Neuronal stem cell (in vitro differentiated cells): ENCODE data around the gene TMC1.

Source experiments
- DNase-seq: peaks from one replicate; pipeline ENCODE4 v3.0.0-alpha.2; 2013; ENCODE audit warnings: low spot score
- H2AFZ ChIP-seq: one replicate; pipeline ENCODE4 v1.6.1; 2013; ENCODE audit warnings: mild to moderate bottlenecking, low read length, inconsistent platforms
- H2AK5ac ChIP-seq: 2 replicates; pipeline ENCODE4 v1.6.1; 2013; ENCODE audit warnings: low read depth, mild to moderate bottlenecking, inconsistent platforms, low read length, moderate library complexity, mixed read lengths
- H2BK120ac ChIP-seq: 2 replicates; pipeline ENCODE4 v1.6.1; 2013; ENCODE audit warnings: low read depth, mild to moderate bottlenecking, inconsistent platforms, low read length, moderate library complexity, mixed read lengths
- H2BK12ac ChIP-seq: one replicate; pipeline ENCODE4 v1.6.1; 2013; ENCODE audit warnings: low read length, inconsistent platforms
- H2BK15ac ChIP-seq: 2 replicates; pipeline ENCODE4 v1.6.1; 2013; ENCODE audit warnings: mild to moderate bottlenecking, low read length, inconsistent platforms, mixed read lengths
- H2BK5ac ChIP-seq: one replicate; pipeline ENCODE4 v1.6.1; 2013; ENCODE audit warnings: inconsistent platforms, mild to moderate bottlenecking, low read length, moderate library complexity
- H3K14ac ChIP-seq: one replicate; pipeline ENCODE4 v1.6.1; 2013; ENCODE audit warnings: low read length, inconsistent platforms
- H3K18ac ChIP-seq: 2 replicates; pipeline ENCODE4 v1.6.1; 2013; ENCODE audit warnings: low read length, inconsistent platforms
- H3K23ac ChIP-seq: 2 replicates; pipeline ENCODE4 v1.6.1; 2013; ENCODE audit warnings: low read depth, mild to moderate bottlenecking, mixed read lengths, low read length, inconsistent platforms; ENCODE audit not compliant: poor library complexity
- H3K27ac ChIP-seq: replicated peaks from 3 replicates; pipeline ENCODE4 v1.5.1; 2013; ENCODE audit warnings: low read length, inconsistent platforms
- H3K27me3 ChIP-seq, 3 experiments: 2 replicates each; pipeline ENCODE4 v1.6.1; 2013; ENCODE audit warnings: low read length in 3 of 3, mild to moderate bottlenecking in 2 of 3, inconsistent platforms in 1 of 3, low read depth in 1 of 3, mixed read lengths in 1 of 3, moderate library complexity in 1 of 3; ENCODE audit not compliant: control insufficient read depth in 3 of 3, insufficient read depth in 3 of 3
- H3K36me3 ChIP-seq, 2 donors: replicated peaks in 1 of 2; 2 replicates each; pipeline ENCODE4 v1.6.1; 2013; ENCODE audit warnings: low read length in 2 of 2; ENCODE audit not compliant: control insufficient read depth in 2 of 2, insufficient read depth in 2 of 2
- H3K4ac ChIP-seq: 2 replicates; pipeline ENCODE4 v1.6.1; 2013; ENCODE audit warnings: inconsistent platforms, mild to moderate bottlenecking, low read length, moderate library complexity
- H3K4me1 ChIP-seq, 2 donors: 1 replicate in 1 of 2; 2 replicates in 1 of 2; pipeline ENCODE4 v1.6.1; 2013; ENCODE audit warnings: low read length in 2 of 2, low read depth in 1 of 2; ENCODE audit not compliant: control insufficient read depth in 2 of 2, insufficient read depth in 1 of 2
- H3K4me2 ChIP-seq: one replicate; pipeline ENCODE4 v1.6.1; 2013; ENCODE audit warnings: mild to moderate bottlenecking, low read length, inconsistent platforms; ENCODE audit not compliant: insufficient read depth, poor library complexity, severe bottlenecking
- H3K4me3 ChIP-seq, 2 donors: 2 replicates each; pipeline ENCODE4 v1.5.1; 2013; ENCODE audit warnings: low read length in 2 of 2, mild to moderate bottlenecking in 2 of 2, inconsistent platforms in 1 of 2, moderate library complexity in 1 of 2
- H3K79me1 ChIP-seq: one replicate; pipeline ENCODE4 v1.6.1; 2013; ENCODE audit warnings: low read depth, mild to moderate bottlenecking, inconsistent platforms, low read length, moderate library complexity
- H3K9ac ChIP-seq: one replicate; pipeline ENCODE4 v1.6.1; 2013; ENCODE audit warnings: mild to moderate bottlenecking, low read depth, low read length, inconsistent platforms; ENCODE audit not compliant: poor library complexity
- H3K9me3 ChIP-seq, 2 donors: replicated peaks in 1 of 2; 2 replicates each; pipeline versions ENCODE3 to v1.6.1; 2013; ENCODE audit warnings: low read length in 2 of 2, mild to moderate bottlenecking in 2 of 2, inconsistent platforms in 1 of 2, low read depth in 1 of 2, mixed read lengths in 1 of 2, moderate library complexity in 1 of 2; ENCODE audit not compliant: control insufficient read depth in 2 of 2, insufficient read depth in 1 of 2
- H4K8ac ChIP-seq: one replicate; pipeline ENCODE4 v1.6.1; 2013; ENCODE audit warnings: low read depth, mild to moderate bottlenecking, inconsistent platforms, low read length, moderate library complexity
- H4K91ac ChIP-seq: one replicate; pipeline ENCODE4 v1.6.1; 2013; ENCODE audit warnings: low read length, low read depth, mild to moderate bottlenecking, inconsistent platforms; ENCODE audit not compliant: poor library complexity
- WGBS, 2 donors: extraction: QIAGEN DNeasy Blood & Tissue Kit; methylation state at CpG; one replicate each; pipeline ENCODE4 v1.1.7; 2013; ENCODE audit warnings: missing lambda C conversion rate in 2 of 2, mixed read lengths in 1 of 2; ENCODE audit not compliant: insufficient read length in 2 of 2, insufficient replicate concordance in 1 of 2; ENCODE audit errors: extremely low coverage in 2 of 2; 5-methylcytosine and 5-hydroxymethylcytosine counted together

TMC1 gene

GRCh38 chr9:72836790-72837189, 315.4 kb downstream of the TMC1 start:
- Histone ChIP-seq H3K79me1 (no peaks in the 10 kb centered on the region), H2BK15ac (no peak overlapping the region), H3K18ac (no peak overlapping the region), H3K4ac (no peak overlapping the region), H3K23ac (no peak overlapping the region), H2BK120ac (no peak overlapping the region), H3K9me3 (peaks cover 0 to 1% of the 10 kb centered on the region in 2 donors), H4K91ac (no peak overlapping the region), H4K8ac (no peak overlapping the region), H2AFZ (no peak overlapping the region), H3K4me1 (peaks cover 0 to 4% of the 10 kb centered on the region in 2 donors), H3K9ac (no peak overlapping the region), H3K27me3 (no peaks in the 10 kb centered on the region), H2AK5ac (no peak overlapping the region), H3K4me2 (no peak overlapping the region), H3K27ac (no peak overlapping the region), H3K4me3 (no peak overlapping the region), H3K36me3 (no peaks in the 10 kb centered on the region), H2BK5ac (no peak overlapping the region), H3K14ac (no peak overlapping the region), H2BK12ac (no peak overlapping the region)
- DNase-seq = no peak
- WGBS, 2 donors = no CpG with 5 or more reads among the region's 6 CpGs

DNA sequence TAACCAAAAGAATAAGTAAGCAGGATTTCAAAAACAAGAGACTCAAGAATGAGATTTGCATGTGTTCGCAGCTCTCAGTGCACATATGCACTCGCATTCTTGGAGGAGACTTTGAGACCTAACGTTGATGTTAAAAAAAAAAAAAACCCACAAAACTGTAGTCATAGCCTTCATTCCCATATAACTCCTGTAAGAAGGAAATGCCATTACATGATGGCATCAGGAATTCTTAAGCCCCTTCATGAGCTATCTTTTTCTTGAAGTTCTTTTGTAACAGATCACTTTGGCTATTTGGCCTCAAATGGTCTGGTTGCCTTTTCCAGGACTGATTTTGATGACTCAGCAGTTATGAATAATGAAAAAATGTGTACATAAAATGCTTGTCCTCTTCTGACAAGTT, 317.7 kb downstream of the TMC1 start:
- WGBS, 2 donors = no CpG with 5 or more reads among the region's 3 CpGs
- Histone ChIP-seq H4K91ac (no peak overlapping the region), H3K9ac (no peak overlapping the region), H2BK12ac (no peak overlapping the region), H3K4me3 (no peak overlapping the region), H2AK5ac (no peak overlapping the region), H3K36me3 (no peaks in the 10 kb centered on the region), H3K23ac (no peak overlapping the region), H3K4ac (no peak overlapping the region), H3K79me1 (no peaks in the 10 kb centered on the region), H2BK15ac (no peak overlapping the region), H3K9me3 (peaks cover 0 to 3% of the 10 kb centered on the region in 2 donors), H3K27me3 (no peaks in the 10 kb centered on the region), H3K14ac (no peak overlapping the region), H2BK5ac (no peak overlapping the region), H3K27ac (no peak overlapping the region), H3K18ac (no peak overlapping the region), H3K4me1 (peaks cover 0 to 4% of the 10 kb centered on the region in 2 donors), H4K8ac (no peak overlapping the region), H3K4me2 (no peak overlapping the region), H2BK120ac (no peak overlapping the region), H2AFZ (no peak overlapping the region)
- DNase-seq = no peak

- H3K4me3 ChIP-seq = peak overlapping the region in 1 of 2 donors; percentile 47
- no peaks in the 10 kb centered on the region for H3K79me1 ChIP-seq
- H3K4ac ChIP-seq = no peak overlapping the region
- no peak overlapping the region for H2AFZ ChIP-seq
- H2BK15ac ChIP-seq = no peak overlapping the region
- H3K27ac ChIP-seq = no peak overlapping the region
- no peak overlapping the region for H3K9ac ChIP-seq
- no peaks in the 10 kb centered on the region for H3K27me3 ChIP-seq
- H2BK5ac ChIP-seq = no peak overlapping the region
- no peak for DNase-seq
- no CpG with 5 or more reads among the region's 9 CpGs for WGBS, 2 donors
- H4K91ac ChIP-seq = no peak overlapping the region
- H2BK120ac ChIP-seq = no peak overlapping the region
- no peak overlapping the region for H2BK12ac ChIP-seq
- peaks cover 0 to 2% of the 10 kb centered on the region in 2 donors for H3K9me3 ChIP-seq
- no peaks in the 10 kb centered on the region for H3K36me3 ChIP-seq
- no peak overlapping the region for H2AK5ac ChIP-seq
- no peak overlapping the region for H3K18ac ChIP-seq
- no peak overlapping the region for H3K23ac ChIP-seq
- no peak overlapping the region for H3K4me2 ChIP-seq
- H3K14ac ChIP-seq = no peak overlapping the region
- H3K4me1 ChIP-seq = no peaks in the 10 kb centered on the region
- H4K8ac ChIP-seq = no peak overlapping the region
Measured at GRCh38 chr9:72843520-72844439, 322.4 kb downstream of the TMC1 start.

DNA sequence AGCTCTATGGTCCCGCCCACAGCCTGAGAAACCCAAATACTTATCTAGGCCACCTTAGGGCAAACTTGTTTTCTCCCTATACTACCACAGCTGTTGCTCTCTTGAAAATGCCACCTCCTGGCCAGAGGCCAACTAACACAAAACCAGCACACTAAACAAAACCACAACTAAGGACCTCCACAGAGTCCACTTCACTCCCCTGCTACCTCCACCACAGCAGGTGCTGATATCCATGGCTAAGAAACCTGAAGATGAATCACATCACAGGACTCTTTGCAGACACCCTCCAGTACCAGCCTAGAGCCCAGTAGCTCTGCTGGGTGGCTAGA, 323.0 kb downstream of the TMC1 start:
- H2BK5ac ChIP-seq = no peak overlapping the region
- no peak overlapping the region for H3K9ac ChIP-seq
- no peak overlapping the region for H3K4ac ChIP-seq
- no peak overlapping the region for H4K91ac ChIP-seq
- no peak overlapping the region for H2BK15ac ChIP-seq
- no peak overlapping the region for H2BK120ac ChIP-seq
- no peak overlapping the region for H3K18ac ChIP-seq
- H3K4me3 ChIP-seq = no peak overlapping the region
- no peaks in the 10 kb centered on the region for H3K4me1 ChIP-seq
- no peaks in the 10 kb centered on the region for H3K79me1 ChIP-seq
- no peak overlapping the region for H3K23ac ChIP-seq
- H3K27ac ChIP-seq = no peak overlapping the region
- no peak overlapping the region for H3K4me2 ChIP-seq
- H3K36me3 ChIP-seq = no peaks in the 10 kb centered on the region
- H4K8ac ChIP-seq = no peak overlapping the region
- no peak overlapping the region for H2AFZ ChIP-seq
- no CpG with 5 or more reads among the region's 1 CpG for WGBS, 2 donors
- peaks cover 0 to 2% of the 10 kb centered on the region in 2 donors for H3K9me3 ChIP-seq
- H2AK5ac ChIP-seq = no peak overlapping the region
- H3K27me3 ChIP-seq = no peaks in the 10 kb centered on the region
- H3K14ac ChIP-seq = no peak overlapping the region
- no peak for DNase-seq
- H2BK12ac ChIP-seq = no peak overlapping the region
